Small intestine (tissue), 7 donors: ENCODE measurements around the gene LIN37. TPM values are rescaled to one million over a fixed set of nuclear protein-coding genes. Genes with fewer than 3 reads are reported as not detected.

Source experiments
- DNase-seq, 2 donors: peaks; one replicate each; pipeline versions ENCODE4 v3.0.0 to v3.0.0-alpha.2; 2013
- FAIRE-seq: peaks from 2 replicates; lab custom pipeline; 2012; peaks lifted over from hg19 to GRCh38; lab: Jason Lieb, UNC
- H3K27ac ChIP-seq, 3 donors: one replicate each; pipeline ENCODE4 v1.5.1; 2013; ENCODE audit warnings: low read length in 2 of 3, mild to moderate bottlenecking in 2 of 3, control low read depth in 1 of 3, inconsistent platforms in 1 of 3, low read depth in 1 of 3, moderate library complexity in 1 of 3
- H3K27me3 ChIP-seq, 3 donors: one replicate each; pipeline ENCODE4 v1.6.1; 2013; ENCODE audit warnings: low read length in 3 of 3, inconsistent platforms in 1 of 3; ENCODE audit not compliant: control insufficient read depth in 3 of 3, insufficient read depth in 3 of 3
- H3K36me3 ChIP-seq, 3 donors: one replicate each; pipeline ENCODE4 v1.6.1; 2013; ENCODE audit warnings: low read length in 3 of 3, inconsistent platforms in 1 of 3, low read depth in 1 of 3, mild to moderate bottlenecking in 1 of 3, moderate library complexity in 1 of 3; ENCODE audit not compliant: control insufficient read depth in 3 of 3, insufficient read depth in 2 of 3
- H3K4me1 ChIP-seq, 3 donors: one replicate each; pipeline ENCODE4 v1.6.1; 2013; ENCODE audit warnings: low read length in 2 of 3, inconsistent platforms in 1 of 3, low read depth in 1 of 3, mild to moderate bottlenecking in 1 of 3, moderate library complexity in 1 of 3; ENCODE audit not compliant: control insufficient read depth in 3 of 3, insufficient read depth in 2 of 3
- H3K4me3 ChIP-seq, 3 donors: one replicate each; pipeline ENCODE4 v1.5.1; 2013; ENCODE audit warnings: low read length in 3 of 3, control low read depth in 1 of 3, inconsistent platforms in 1 of 3, low read depth in 1 of 3, mild to moderate bottlenecking in 1 of 3, moderate library complexity in 1 of 3
- H3K9me3 ChIP-seq, 2 donors: one replicate each; pipeline ENCODE4 v1.6.1; 2013; ENCODE audit warnings: low read depth in 1 of 2, low read length in 1 of 2; ENCODE audit not compliant: control insufficient read depth in 2 of 2, insufficient read depth in 1 of 2
- WGBS, 3 donors: extraction: QIAGEN DNeasy Blood & Tissue Kit; methylation state at CpG; one replicate each; pipeline ENCODE4 v1.1.7; 2013; 5-methylcytosine and 5-hydroxymethylcytosine counted together
- polyA plus RNA-seq, 4 donors: library from polyadenylated mRNA; stranded (reverse) in 3 of 4; unstranded in 1 of 4; fragments of 200-250 nt in 3 of 4; fragments of 120-200 nt in 1 of 4; gene quantifications; one replicate each; pipeline versions ENCODE4 v1.2.1 to v1.2.3, GENCODE V29; 2013
- donor health status: healthy with polysubstance abuse.
- donor health status: control.
- donor health status: control.
- donor health status: Bipolar disorder and iron deficiency.
- donor health status: healthy.

Gene LIN37
- polyA plus RNA-seq, 4 donors = 9.6 to 58.6 (median 26.7) TPM

DNA sequence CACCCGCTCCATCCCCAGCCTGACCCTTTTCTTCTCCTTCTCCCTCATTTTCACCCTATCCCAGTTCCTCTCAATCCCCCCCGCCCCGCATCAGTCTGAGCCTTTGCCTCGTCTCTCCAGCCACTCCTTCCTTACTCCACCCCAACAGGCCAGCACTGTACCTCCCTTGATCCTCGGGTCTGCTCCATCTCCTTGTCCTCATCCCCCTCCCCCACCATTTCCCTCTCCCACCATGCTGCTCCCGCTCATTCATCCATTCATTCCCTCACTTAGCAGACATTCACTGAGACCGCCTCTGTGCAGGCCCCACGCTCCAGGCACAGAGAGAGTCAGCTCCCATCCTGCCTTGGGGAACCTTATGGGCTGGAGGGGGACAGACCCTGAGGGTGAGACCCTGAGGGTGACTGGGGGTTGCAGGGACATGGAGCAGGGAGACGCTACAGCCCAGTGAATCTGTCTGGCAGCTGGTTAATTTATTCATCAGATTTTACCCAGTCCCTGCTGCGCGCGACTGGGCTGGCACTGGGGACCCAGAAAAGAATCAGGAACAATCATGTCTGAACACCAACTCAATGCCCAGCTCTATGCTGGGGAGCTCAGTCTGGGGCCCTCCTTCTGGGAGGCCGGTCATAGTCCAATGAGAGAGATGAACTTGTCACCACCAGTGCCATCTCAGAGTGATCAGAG, 27.9 kb downstream of the LIN37 start:
- DNase-seq (no peak), FAIRE-seq (no peak)
- H3K9me3 ChIP-seq = no peaks in the 10 kb centered on the region
- peaks cover 0 to 29% (median 4%) of the 10 kb centered on the region in 3 donors for H3K36me3 ChIP-seq
- H3K27ac ChIP-seq = no peak overlapping the region
- peak overlapping the region in 2 of 3 donors; percentile 59 to 76 for H3K4me3 ChIP-seq
- H3K4me1 ChIP-seq = peaks cover 0 to 12% (median 0%) of the 10 kb centered on the region in 3 donors
- no peaks in the 10 kb centered on the region for H3K27me3 ChIP-seq
- 57 to 60% (median 60%) methylated on average over 12 to 13 of the region's 13 CpGs for WGBS, 3 donors

GRCh38 chr19:35777086-35777841, 28.9 kb downstream of the LIN37 start:
- no peaks in the 10 kb centered on the region for H3K27me3 ChIP-seq
- H3K27ac ChIP-seq = no peak overlapping the region
- H3K9me3 ChIP-seq = no peaks in the 10 kb centered on the region
- 71 to 86% (median 85%) methylated on average over 19 of the region's 19 CpGs for WGBS, 3 donors
- no peak for FAIRE-seq
- no peak overlapping the region for H3K4me3 ChIP-seq
- DNase-seq = no peak
- H3K4me1 ChIP-seq = peaks cover 0 to 12% (median 0%) of the 10 kb centered on the region in 3 donors
- peaks cover 0 to 40% (median 4%) of the 10 kb centered on the region in 3 donors for H3K36me3 ChIP-seq

DNA sequence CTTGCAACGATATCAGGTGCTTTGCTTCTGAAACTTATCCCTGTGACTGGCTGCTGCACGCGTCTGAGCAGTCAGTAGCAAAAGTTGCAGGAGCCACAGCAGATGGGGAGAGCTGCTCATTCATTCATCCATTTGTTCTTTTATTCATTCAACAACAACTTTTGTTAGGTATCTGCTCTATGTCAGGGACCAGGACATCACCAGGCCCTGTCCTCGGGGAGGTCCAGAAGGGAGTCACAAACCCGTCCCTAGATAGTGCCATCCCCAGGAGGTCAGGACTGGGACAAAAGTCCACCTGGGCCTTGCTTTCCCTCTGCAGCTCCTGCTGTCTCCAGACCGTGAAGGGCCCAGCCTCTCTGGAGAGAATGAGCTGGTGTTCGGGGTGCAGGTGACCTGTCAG, 29.6 kb downstream of the LIN37 start:
- 80 to 94% (median 81%) methylated on average over 7 of the region's 7 CpGs for WGBS, 3 donors
- H3K9me3 ChIP-seq = no peaks in the 10 kb centered on the region
- H3K4me1 ChIP-seq = peaks cover 0 to 12% (median 0%) of the 10 kb centered on the region in 3 donors
- FAIRE-seq (no peak), DNase-seq (no peak)
- H3K27ac ChIP-seq = no peak overlapping the region
- H3K36me3 ChIP-seq = peaks cover 0 to 47% (median 4%) of the 10 kb centered on the region in 3 donors
- H3K27me3 ChIP-seq = no peaks in the 10 kb centered on the region
- no peak overlapping the region for H3K4me3 ChIP-seq

- FAIRE-seq (no peak), DNase-seq (no peak)
- Histone ChIP-seq H3K4me3 (no peak overlapping the region), H3K27me3 (no peaks in the 10 kb centered on the region), H3K36me3 (peaks cover 0 to 51% (median 4%) of the 10 kb centered on the region in 3 donors), H3K27ac (no peak overlapping the region), H3K9me3 (no peaks in the 10 kb centered on the region), H3K4me1 (peaks cover 0 to 12% (median 0%) of the 10 kb centered on the region in 3 donors)
- 59 to 82% (median 71%) methylated on average over 8 of the region's 8 CpGs for WGBS, 3 donors
Observed at GRCh38 chr19:35779033-35779432, 30.7 kb downstream of the LIN37 start.

GRCh38 chr19:35780058-35780457, 31.7 kb downstream of the LIN37 start:
- DNase-seq (no peak), FAIRE-seq (no peak)
- peaks cover 0 to 9% (median 0%) of the 10 kb centered on the region in 3 donors for H3K4me1 ChIP-seq
- H3K36me3 ChIP-seq = peaks cover 0 to 53% (median 4%) of the 10 kb centered on the region in 3 donors
- no peaks in the 10 kb centered on the region for H3K9me3 ChIP-seq
- no peak overlapping the region for H3K27ac ChIP-seq
- no peaks in the 10 kb centered on the region for H3K27me3 ChIP-seq
- no peak overlapping the region for H3K4me3 ChIP-seq
- 94 to 95% (median 94%) methylated on average over 16 of the region's 16 CpGs for WGBS, 3 donors

DNA sequence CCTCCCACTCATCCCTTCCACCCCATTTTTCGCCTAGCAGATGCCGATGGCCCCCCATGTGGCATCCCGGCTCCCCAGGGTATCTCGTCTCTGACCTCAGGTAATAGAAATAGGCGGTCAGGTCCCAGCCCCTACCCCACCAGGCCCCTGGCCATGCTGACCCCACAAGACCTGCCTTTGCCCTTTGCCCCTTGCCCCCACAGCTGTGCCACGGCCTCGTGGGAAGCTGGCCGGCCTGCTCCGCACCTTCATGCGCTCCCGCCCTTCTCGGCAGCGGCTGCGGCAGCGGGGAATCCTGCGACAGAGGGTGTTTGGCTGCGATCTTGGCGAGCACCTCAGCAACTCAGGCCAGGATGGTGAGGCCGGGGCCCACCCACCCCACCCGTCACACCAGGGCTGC, 32.3 kb downstream of the LIN37 start:
- no peak for DNase-seq
- no peak overlapping the region for H3K4me3 ChIP-seq
- H3K36me3 ChIP-seq = peaks cover 0 to 56% (median 4%) of the 10 kb centered on the region in 3 donors
- no peaks in the 10 kb centered on the region for H3K9me3 ChIP-seq
- H3K27me3 ChIP-seq = no peaks in the 10 kb centered on the region
- H3K4me1 ChIP-seq = peaks cover 0 to 11% (median 0%) of the 10 kb centered on the region in 3 donors
- WGBS, 3 donors = 92 to 95% (median 95%) methylated on average over 17 to 20 of the region's 20 CpGs
- H3K27ac ChIP-seq = no peak overlapping the region
- FAIRE-seq = no peak

- Histone ChIP-seq H3K27me3 (no peaks in the 10 kb centered on the region), H3K9me3 (no peaks in the 10 kb centered on the region), H3K4me3 (no peak overlapping the region), H3K4me1 (peaks cover 0 to 13% (median 0%) of the 10 kb centered on the region in 3 donors), H3K36me3 (peaks cover 0 to 56% (median 4%) of the 10 kb centered on the region in 3 donors), H3K27ac (no peak overlapping the region)
- DNase-seq = no peak
- no peak for FAIRE-seq
- WGBS, 3 donors = 82 to 94% (median 91%) methylated on average over 8 to 9 of the region's 9 CpGs
Observed at GRCh38 chr19:35781650-35782049, 33.3 kb downstream of the LIN37 start.

DNA sequence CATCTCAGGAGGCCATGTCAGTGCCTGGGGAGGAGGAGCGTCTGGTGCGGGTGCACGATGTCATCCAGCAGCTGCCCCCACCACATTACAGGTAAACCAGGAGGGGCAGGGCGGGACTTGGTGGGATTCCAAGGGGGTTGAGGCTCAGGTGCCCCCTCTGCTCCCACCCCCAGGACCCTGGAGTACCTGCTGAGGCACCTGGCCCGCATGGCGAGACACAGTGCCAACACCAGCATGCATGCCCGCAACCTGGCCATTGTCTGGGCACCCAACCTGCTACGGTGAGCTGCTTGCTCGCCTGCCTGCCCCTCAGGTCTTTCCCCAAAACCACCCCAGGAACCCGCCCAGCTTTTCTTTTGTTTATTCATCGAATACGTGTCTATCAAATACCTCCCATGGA, 34.2 kb downstream of the LIN37 start:
- no peak for FAIRE-seq
- H3K4me1 ChIP-seq = peaks cover 0 to 14% (median 0%) of the 10 kb centered on the region in 3 donors
- 95 to 97% (median 96%) methylated on average over 12 of the region's 12 CpGs for WGBS, 3 donors

More for the DNA sequence above, 34.2 kb downstream of the LIN37 start:
- H3K27ac ChIP-seq = no peak overlapping the region
- no peaks in the 10 kb centered on the region for H3K9me3 ChIP-seq
- peaks cover 0 to 55% (median 6%) of the 10 kb centered on the region in 3 donors for H3K36me3 ChIP-seq
- DNase-seq = no peak
- no peaks in the 10 kb centered on the region for H3K27me3 ChIP-seq
- H3K4me3 ChIP-seq = no peak overlapping the region
